Measurements from ENCODE around the gene SLC22A4.

- no peak for TF ChIP-seq EZH2 (IDR thresholded peaks at IDR 0.05; ENCODE audit: low read length)
- TF ChIP-seq, protein P1, sequence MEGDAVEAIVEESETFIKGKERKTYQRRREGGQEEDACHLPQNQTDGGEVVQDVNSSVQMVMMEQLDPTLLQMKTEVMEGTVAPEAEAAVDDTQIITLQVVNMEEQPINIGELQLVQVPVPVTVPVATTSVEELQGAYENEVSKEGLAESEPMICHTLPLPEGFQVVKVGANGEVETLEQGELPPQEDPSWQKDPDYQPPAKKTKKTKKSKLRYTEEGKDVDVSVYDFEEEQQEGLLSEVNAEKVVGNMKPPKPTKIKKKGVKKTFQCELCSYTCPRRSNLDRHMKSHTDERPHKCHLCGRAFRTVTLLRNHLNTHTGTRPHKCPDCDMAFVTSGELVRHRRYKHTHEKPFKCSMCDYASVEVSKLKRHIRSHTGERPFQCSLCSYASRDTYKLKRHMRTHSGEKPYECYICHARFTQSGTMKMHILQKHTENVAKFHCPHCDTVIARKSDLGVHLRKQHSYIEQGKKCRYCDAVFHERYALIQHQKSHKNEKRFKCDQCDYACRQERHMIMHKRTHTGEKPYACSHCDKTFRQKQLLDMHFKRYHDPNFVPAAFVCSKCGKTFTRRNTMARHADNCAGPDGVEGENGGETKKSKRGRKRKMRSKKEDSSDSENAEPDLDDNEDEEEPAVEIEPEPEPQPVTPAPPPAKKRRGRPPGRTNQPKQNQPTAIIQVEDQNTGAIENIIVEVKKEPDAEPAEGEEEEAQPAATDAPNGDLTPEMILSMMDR (optimal IDR thresholded peaks at IDR 0.05 in 1 of 3, IDR thresholded peaks at IDR 0.05 in 1 of 3, conservative IDR thresholded peaks at IDR 0.05 in 1 of 3; ENCODE audit: extremely low read depth in 1 of 3, insufficient read depth in 2 of 3, low read length in 3 of 3): no peak
These were observed 23.9 kb upstream of the SLC22A4 start for GRCh38 chr5:132270335-132270665.
